GM19099 (cell line): ENCODE results near the gene HIVEP3.

Experiments
- POLR2A ChIP-seq: IDR thresholded peaks from 3 replicates; pipeline ENCODE4 v1.6.1; 2011; ENCODE audit warnings: low read depth; ENCODE audit not compliant: insufficient read length; ENCODE audit errors: extremely low read depth

HIVEP3 gene

DNA sequence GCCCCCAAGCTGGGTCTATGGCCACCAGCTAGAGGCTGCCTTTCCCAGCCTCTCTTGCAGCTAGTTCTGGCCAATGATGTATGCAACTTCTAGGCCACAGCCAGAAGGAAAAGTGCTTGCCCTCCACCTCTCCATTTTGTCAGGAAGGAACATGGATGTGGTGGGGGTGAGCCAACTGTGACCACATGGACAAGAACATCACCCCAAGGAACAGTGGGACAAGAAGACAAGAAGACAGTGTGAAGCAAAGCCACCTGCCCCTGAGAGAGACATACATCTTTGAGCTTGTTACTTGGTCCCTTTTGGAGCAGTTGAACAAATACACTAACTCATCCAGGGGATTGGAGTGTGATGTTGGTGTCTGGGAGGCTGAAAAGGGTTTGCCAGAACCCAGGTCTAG lies 328.4 kb downstream of the HIVEP3 start:
- TF ChIP-seq POLR2A: no peak

DNA sequence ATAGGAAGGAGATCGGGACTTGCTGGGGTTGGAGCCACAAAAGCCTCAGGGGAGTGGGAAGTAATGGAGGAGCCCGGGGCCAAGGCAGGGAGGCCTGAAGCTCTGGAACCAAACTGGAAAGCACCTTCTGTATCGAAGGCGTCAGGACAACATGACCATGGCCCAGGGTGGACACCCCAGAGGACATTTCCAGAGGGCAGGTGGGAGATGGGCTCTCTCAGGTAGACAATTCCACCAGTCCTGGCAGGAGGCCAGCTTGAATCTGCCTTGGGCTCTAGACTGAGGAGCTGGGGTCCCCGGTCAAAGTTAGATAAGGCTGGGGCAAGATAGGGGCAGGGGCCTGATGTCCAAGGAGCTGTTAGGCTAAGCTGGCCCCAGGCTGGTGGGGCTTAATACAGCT lies 329.3 kb downstream of the HIVEP3 start:
- TF ChIP-seq POLR2A: no peak

DNA sequence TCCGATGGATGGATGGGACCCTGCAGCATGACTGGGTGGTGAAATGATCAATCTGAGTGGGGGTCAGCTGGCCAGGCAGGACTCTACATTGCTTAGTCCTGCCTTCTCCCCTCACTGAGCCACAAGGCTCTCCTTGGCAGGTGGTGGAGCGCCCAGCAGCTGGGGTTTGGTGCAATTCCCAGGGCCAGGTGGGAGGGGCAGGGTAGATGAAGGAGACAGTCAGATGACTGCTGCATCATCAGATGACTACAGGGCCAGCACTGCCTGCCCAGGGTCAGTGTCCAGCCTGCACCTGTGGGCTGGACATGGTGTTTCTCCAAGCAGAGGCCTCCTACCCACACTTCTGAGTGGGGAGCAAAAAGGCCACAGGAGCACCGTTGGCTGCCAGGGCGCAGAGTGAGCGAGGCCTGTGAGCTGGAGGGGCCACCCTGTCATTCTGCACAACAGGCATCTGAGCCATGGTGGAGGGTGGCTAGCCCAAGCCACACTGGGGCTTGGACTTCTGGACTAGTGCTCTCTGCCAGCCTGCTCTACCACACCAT lies 330.3 kb downstream of the HIVEP3 start:
- TF ChIP-seq POLR2A: no peak

DNA sequence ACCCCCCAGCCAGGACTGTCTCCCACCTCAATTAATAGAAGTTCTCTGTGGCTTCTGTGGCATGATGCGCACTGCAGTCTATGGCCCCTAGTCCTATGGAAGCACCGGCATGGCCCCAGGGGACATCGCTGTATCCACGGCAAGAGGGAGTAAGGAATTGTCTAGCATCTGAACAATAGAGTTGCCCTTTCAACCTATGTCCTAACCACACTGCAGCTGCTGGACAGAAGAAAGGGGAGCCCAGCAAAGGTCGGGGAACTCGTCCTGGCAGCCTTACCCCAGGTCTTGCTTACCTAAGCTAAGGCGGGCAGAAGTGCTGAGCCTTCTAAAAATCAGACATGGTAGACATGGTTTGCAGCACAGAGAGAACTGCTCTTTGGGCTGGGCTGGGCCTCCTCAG lies 330.9 kb downstream of the HIVEP3 start:
- no peak for TF ChIP-seq POLR2A

DNA sequence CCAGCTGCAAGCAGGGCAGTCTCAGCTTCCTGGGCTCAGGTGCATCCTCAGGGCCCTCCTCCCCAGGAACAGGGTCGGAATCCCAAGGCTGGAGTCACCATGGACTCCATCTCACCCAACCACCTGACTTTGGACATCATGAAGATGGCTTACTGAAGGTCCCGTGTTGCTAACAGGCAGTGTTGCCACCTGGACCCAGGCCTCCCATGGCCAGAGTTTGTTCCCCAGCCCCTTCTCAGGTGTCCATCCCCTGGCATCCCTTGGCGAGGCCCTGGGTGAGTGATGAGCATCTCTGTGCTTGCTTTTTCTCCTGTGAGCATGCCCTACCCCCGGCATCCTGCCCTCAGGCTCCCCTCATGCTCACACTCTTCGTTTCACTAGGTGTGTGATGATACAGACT lies 332.5 kb downstream of the HIVEP3 start:
- no peak for TF ChIP-seq POLR2A

DNA sequence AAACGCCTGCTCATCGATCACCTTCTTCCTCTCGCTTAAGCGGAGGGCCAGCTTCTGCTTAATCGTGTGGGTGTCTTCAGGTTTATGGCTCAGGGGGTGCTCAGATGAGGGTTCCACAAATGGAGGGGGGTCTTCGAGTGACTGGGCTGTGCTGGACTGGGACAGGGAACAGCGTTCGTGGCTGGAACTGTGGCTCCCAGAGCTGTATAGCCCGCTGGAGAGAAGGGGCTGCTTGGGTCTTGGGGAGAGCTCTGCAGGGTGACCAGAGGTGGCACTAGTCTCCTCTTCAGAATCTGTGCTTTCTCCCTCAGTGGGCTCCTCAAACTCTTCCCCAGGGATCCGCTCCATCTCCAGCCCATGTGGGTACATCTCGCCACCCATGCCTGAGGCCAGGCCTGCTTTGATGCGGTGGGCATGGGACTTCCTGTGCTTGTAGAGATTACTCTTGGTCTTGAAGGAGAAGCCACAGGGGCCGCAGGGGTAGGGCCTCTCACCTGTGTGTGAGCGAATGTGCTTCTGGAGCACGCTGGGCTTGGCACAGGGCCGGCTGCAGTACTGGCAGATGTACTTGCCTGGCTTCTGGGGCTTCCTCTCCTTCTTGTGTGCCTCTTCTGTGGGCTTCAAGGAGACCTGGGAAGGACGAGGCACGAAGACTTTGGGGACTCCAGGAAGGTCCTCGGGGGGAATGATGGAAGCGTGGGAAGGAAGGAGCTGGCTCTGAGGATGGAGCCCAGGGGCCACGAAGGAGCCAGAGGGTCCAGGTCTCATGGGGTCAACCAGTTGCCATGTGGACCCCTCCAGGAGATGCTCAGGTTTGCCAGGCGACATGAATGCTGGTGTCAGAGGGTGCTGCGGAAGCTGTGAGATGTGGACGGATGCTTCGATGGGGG lies 334.8 kb downstream of the HIVEP3 start:
- no peak for TF ChIP-seq POLR2A

DNA sequence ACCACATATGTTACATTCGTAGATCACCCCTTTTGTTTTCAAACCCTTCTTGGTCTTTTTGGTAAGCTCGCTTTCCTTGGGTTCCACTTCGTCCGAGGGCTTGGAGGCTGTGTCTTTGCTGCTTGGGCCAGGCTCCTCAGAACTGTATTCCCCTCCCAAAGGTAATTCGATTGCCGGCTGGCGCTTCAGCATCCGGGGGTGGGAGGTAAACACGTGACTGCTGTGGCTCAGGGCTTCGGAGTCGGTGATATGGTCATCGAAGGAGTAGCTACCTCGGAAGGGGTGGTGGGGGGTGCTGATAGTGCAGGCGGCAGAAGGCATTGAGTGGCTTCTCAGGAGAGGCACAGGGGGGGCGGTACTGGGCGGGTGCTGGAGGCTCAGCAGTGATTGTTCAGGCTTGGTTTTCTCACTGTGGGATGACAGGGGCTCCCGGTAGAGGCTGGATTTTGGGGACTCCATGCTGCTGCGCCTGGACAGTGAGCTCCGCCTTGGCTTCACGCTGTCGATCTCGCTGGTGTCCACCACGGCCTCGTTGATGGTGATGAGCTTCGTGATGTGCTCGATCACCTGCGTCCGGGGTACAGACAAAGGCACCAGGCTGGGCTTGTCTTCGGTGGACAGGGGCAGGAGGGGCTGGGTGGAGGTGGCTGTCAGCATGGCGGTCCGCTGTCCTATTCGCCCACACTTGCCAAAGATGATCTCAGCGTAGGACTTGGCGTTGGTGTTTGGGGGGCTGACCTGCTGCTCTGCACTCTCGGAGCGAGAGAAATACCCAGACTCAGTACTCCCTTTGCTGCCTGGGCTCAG lies 335.7 kb downstream of the HIVEP3 start:
- TF ChIP-seq POLR2A: no peak

DNA sequence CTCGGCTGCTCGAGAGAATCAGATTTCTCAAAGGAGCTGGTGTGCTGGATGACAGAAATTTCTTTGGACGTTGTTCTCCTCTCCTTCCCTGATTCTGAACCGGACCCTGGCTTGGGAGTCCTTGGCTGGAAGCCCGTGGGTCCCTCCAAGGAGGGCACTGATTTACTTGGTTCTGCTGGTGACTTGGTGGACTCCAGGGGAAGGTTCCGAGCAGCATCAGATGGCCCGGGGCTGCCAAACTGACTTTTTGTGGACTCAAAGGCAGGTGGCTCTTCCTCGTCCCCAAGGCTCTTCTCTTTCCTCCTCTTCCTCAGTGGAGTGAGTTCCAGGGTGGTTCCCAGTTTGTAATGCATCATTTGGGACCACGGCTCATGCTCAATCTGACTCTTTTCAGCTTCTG lies 336.4 kb downstream of the HIVEP3 start:
- TF ChIP-seq POLR2A: no peak

DNA sequence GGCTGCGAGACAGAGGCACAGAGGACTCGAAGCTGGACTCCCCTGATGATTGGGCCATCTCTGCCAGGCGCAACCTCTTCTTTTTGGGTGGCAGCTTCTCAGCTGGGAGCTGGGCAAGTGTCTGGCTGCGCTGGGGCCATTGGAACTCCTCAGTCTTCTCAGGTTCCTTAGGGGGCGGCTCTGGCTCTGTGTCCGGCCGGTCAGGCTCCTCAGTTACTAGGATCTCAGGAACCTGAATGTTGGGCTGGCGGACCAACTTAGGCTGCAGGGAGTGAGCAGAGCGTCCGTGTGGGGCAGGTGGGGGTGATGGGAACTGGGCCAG lies 336.8 kb downstream of the HIVEP3 start:
- no peak for TF ChIP-seq POLR2A

DNA sequence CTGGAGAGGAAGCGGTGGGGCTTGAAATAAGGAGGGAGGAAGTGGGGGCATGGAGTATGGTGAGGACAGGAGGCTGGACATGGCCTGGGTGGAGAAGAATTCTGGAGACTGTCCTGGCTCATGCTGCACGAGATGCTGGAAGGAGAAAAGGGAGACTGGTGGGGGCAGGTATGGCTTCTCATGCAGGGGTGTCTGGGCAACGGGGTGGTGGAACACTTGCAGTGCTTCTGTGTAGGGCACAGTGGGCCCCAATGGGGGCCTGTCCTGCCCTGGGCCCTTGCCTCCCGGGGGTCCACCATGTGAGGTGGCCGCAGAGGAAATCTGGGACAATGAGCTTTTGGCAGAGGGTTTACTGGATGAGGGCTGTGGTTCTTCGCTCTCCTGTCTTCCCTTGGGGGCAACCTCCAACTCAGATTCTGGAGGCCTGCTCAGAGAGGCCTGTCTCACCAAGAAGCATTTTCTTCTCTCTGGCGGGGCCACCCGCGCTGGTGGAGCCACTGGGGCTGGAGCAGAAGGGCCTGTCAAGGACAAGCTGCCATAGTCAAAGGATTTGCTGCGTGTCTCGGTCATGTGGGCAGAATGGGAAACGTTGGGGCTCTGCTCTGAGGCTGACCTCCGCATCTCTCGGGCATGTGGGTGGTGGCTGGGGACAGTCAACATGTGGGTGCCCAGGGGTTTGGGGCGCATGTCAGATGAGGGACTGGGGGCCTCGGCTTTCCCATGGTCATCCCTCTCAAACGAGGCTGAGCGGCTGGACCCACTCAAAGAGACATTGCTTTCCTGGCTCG lies 337.3 kb downstream of the HIVEP3 start:
- TF ChIP-seq POLR2A: no peak

DNA sequence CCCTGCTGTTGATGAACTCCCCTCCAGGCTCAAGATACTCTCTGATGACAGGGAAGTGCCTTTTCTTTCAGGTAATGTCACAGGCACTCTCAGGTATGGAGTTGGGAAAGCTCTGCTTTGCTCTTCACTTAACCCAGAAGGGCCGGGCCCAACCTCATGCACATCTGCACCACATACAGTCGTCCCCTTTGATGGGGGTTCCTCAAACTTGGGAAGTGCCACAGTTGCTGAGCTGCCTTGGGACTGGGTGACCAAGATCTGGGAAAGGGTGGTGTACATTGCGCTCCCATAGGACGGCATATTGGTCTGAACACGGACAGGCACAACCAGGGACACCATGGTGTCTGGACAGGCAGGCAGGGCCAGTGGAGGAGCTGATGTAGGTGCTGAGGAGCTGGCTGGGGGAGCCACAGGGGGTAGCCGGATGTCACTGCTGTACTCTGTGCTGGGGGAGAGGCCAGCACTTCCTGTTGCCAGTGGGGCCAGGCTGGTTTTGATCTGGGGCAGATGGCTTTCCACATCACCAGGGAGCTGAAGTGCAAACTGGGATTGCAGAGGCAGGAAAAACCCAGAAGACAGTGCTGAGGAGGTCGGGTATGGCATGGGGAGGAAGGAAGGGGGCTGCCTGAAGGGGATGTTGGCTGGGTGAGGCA lies 338.1 kb downstream of the HIVEP3 start:
- no peak for TF ChIP-seq POLR2A

DNA sequence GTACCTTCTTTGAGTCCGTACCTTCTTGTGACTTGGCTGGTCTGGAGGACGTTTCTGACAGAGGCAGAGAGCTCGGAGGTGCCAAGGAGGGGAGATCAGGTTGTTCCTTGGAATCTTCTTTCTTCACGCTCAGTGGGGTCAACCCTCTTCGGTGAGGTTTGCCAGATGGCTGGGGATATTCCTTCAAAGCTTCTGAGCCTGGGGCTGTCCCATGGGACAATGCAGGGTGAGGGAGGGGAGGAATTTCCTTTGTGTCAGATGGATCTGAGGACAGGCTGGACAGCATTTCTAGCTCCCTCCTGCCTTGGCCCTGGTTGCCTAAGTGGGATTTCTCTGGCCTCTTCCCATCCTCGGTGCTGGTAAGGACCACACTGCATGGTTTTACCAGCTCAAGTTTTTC lies 338.7 kb downstream of the HIVEP3 start:
- no peak for TF ChIP-seq POLR2A

DNA sequence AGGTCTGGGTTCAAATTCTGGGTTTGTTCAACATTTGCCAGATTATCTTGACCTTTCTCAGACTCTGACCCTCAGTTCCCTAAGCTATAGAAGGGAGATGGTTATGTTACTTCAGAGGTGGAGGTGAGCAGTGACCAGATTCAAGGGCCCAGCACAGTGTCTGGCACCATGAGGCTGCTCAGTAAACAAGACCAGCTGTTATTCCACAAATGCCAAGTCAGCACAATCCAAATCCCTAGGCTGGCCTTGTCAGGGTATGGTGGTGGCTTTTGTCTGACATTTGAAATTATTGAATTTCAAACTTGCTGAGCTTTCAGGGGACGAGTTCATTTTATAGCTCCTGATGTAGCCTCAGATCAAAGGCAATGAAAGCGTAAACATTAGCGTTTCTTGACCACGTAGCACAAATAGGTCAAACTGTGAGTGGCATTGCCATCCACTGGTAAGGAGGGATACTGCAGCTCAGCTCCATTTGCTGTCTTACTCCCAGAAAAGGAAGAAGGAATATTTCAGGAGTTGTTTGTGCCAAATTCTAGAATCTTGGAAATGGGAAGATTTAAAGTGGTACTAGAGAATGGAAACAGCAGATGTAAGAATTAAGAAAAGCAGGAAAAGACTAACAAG lies 339.9 kb downstream of the HIVEP3 start:
- TF ChIP-seq POLR2A: no peak

DNA sequence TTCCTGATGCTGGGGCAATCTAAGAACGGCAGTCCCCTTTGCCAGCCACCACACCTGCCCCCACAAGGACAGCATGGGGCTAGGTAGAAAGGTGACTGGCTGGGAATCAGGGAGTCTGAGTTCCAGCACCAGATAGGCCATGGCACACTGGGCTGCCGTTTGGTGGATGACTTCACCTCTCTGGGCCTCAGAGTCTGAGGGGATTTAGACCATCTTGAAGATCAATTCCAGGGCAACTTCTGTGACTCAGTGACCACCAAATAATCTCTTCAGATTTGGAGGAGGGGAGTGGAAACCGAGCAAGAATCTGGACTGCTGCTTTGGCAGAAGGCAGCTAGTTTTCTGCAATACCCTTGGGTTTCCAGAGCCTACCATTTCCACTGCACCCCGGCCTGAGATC lies 342.1 kb downstream of the HIVEP3 start:
- TF ChIP-seq POLR2A: no peak

DNA sequence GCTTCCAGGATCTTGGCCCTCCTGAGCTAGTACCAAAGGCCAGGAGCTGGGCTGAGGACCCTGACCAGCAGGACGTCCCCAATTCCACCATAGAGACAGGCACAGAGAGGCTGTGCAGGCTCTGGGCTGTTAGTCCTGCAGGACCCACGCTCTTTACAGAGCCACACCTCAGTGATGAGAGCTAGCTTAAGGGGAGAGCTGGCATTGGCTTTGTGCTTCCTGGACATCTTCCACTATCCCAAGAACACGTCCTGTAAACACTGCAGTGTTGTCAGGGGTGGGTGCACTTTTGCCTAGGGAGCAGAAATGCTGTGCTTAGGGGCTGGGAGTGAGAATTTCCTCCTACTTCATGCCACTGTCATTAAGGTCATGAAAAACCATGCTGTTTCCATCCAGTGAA lies 342.5 kb downstream of the HIVEP3 start:
- TF ChIP-seq POLR2A: no peak

DNA sequence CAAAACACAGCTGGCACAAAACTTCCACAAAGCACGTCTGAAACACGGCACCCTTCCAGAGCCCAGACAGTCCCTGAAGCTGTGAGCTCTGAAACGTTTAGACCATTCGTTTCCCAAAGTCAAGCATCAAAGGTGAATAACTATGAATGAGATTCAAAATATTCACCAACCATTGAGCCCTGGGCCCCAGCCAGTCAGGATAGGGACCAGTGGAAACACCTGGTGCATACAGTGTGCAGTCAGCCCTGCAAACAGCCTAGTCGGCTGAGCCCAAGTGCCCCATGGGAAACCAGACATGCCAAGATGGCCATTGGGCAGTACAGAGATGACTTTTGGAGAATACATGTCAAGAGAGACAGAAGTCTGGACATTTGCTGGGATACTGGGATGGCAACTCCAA lies 343.9 kb downstream of the HIVEP3 start:
- no peak for TF ChIP-seq POLR2A
